Endothelial cell of umbilical vein (primary cell): ENCODE results near the gene CCNL2. TPM values are rescaled to one million over a fixed set of nuclear protein-coding genes. Genes with fewer than 3 reads are reported as not detected.
"Not testable (repeated sequence)": the region's sequence is repeated elsewhere in the genome, so short reads cannot be mapped to it uniquely, and the experiment has no call there.

ENCODE experiments used
- BruUV-seq: library from RNA; stranded (reverse); fragments of 400-500 nt; replicated peaks from 2 replicates; lab custom pipeline; 2021; lab: Mats Ljungman, UMichigan
- CTCF ChIA-PET: fragments of 300-600, 350-600 bp; sonication (Branson Sonifier 250); formaldehyde crosslinking; loops from one replicate; lab custom pipeline; 2021; ENCODE audit warnings: antibody characterized with exemption, inconsistent platforms; lab: Charles Lee
- POLR2A ChIA-PET: fragments of 300-600, 350-600 bp; sonication (Branson Sonifier 250); formaldehyde crosslinking; loops from one replicate; lab custom pipeline; 2021; ENCODE audit warnings: antibody characterized with exemption, inconsistent platforms; lab: Charles Lee
- DNase-seq: peaks from one replicate; pipeline ENCODE4 v3.0.0-alpha.2; 2011; ENCODE audit warnings: low read depth, low spot score
- FAIRE-seq: peaks from 2 replicates; lab custom pipeline; 2011; peaks lifted over from hg19 to GRCh38; lab: Jason Lieb, UNC
- H2AFZ ChIP-seq: 2 replicates; pipeline ENCODE4 v1.6.0; 2012; ENCODE audit warnings: low read depth, low read length, control low read depth, inconsistent platforms
- H3K27ac ChIP-seq: 2 replicates; pipeline ENCODE4 v1.5.1; 2011; ENCODE audit warnings: low read depth, mild to moderate bottlenecking, control low read depth, low read length, moderate library complexity; ENCODE audit not compliant: insufficient read depth
- H3K27me3 ChIP-seq, 2 experiments: 2 replicates each; pipeline versions ENCODE4 v1.6.0 to v1.6.1; 2011; ENCODE audit warnings: low read length in 2 of 2, mixed read lengths in 1 of 2; ENCODE audit not compliant: control insufficient read depth in 2 of 2, insufficient read depth in 2 of 2
- H3K36me3 ChIP-seq, 2 experiments: 2 replicates in 1 of 2; 3 replicates in 1 of 2; pipeline ENCODE4 v1.5.1; 2011; ENCODE audit warnings: low read length in 2 of 2, mild to moderate bottlenecking in 1 of 2, moderate library complexity in 1 of 2; ENCODE audit not compliant: control insufficient read depth in 2 of 2, insufficient read depth in 2 of 2; ENCODE audit errors: extremely low read depth in 1 of 2
- H3K4me1 ChIP-seq: 3 replicates; pipeline ENCODE4 v1.5.1; 2011; ENCODE audit warnings: mild to moderate bottlenecking, low read length; ENCODE audit not compliant: control insufficient read depth, insufficient read depth; ENCODE audit errors: extremely low read depth
- H3K4me2 ChIP-seq: 2 replicates; pipeline ENCODE4 v1.6.1; 2011; ENCODE audit warnings: low read length, control low read depth, mixed read lengths; ENCODE audit not compliant: insufficient read depth
- H3K4me3 ChIP-seq, 3 experiments: fragments of 200-600 bp in 1 of 3; sonication (generic), shearing (Covaris generic) in 1 of 3; replicated peaks in 1 of 3; 2 replicates each; pipeline ENCODE4 v1.5.1; 2011 to 2016; ENCODE audit warnings: control low read depth in 3 of 3, low read length in 3 of 3, mild to moderate bottlenecking in 2 of 3, inconsistent platforms in 1 of 3, low read depth in 1 of 3, moderate library complexity in 1 of 3; ENCODE audit not compliant: insufficient read depth in 1 of 3
- H3K79me2 ChIP-seq: 2 replicates; pipeline ENCODE4 v1.6.0; 2012; ENCODE audit warnings: low read length, inconsistent platforms; ENCODE audit not compliant: control insufficient read depth, insufficient read depth
- H3K9ac ChIP-seq: replicated peaks from 2 replicates; pipeline ENCODE3; 2011; ENCODE audit warnings: low read length, control low read depth; ENCODE audit not compliant: insufficient read depth; ENCODE audit errors: extremely low read depth
- H3K9me1 ChIP-seq: replicated peaks from 3 replicates; pipeline ENCODE4 v1.6.0; 2011; ENCODE audit warnings: mild to moderate bottlenecking, low read length; ENCODE audit not compliant: control insufficient read depth, insufficient read depth; ENCODE audit errors: extremely low read depth
- H3K9me3 ChIP-seq: replicated peaks from 2 replicates; pipeline ENCODE4 v1.5.1; 2012; ENCODE audit warnings: low read length, inconsistent platforms; ENCODE audit not compliant: control insufficient read depth, insufficient read depth
- H4K20me1 ChIP-seq: replicated peaks from 2 replicates; pipeline ENCODE3; 2011; ENCODE audit warnings: mild to moderate bottlenecking, low read length; ENCODE audit not compliant: control insufficient read depth, insufficient read depth; ENCODE audit errors: extremely low read depth
- EZH2 ChIP-seq: IDR thresholded peaks from 2 replicates; pipeline ENCODE4 v1.6.1; 2012; ENCODE audit warnings: borderline replicate concordance, low read depth, mild to moderate bottlenecking, moderate library complexity, low read length, inconsistent platforms; ENCODE audit not compliant: severe bottlenecking
- GATA2 ChIP-seq: IDR thresholded peaks from 2 replicates; pipeline ENCODE4 v1.7.0; 2011; ENCODE audit warnings: low read depth, mild to moderate bottlenecking, moderate library complexity, mixed read lengths, low read length; ENCODE audit not compliant: insufficient read length, insufficient read depth
- JUN ChIP-seq: IDR thresholded peaks from 2 replicates; pipeline ENCODE4 v1.6.1; 2011; ENCODE audit warnings: borderline replicate concordance, low read depth; ENCODE audit not compliant: insufficient read length, insufficient read depth
- dilution Hi-C: fragments of 300-500 bp; cut with MboI; formaldehyde crosslinking; loops from one replicate; pipeline ENCODE4 v1.15.0; 2019; ENCODE audit warnings: low sequenced_read_pairs; ENCODE audit not compliant: extremely low pct_ligation_motif_present
- intact Hi-C: fragments of 100-400 bp; cut with micrococcal nuclease; formaldehyde crosslinking; loops from one replicate; pipeline ENCODE4 v1.10.0; 2022
- polyA plus RNA-seq, 4 experiments: library from polyadenylated mRNA; depleted of rRNA in 3 of 4; stranded (reverse) in 3 of 4; unstranded in 1 of 4; fragments of >200 nt; gene quantifications; 2 replicates each; pipeline versions ENCODE4 v1.2.1 to v1.2.3, GENCODE V29; 2011 to 2012; ENCODE audit warnings: missing spikeins in 1 of 4
- total RNA-seq: library from RNA; stranded (reverse); gene quantifications from 2 replicates; pipeline ENCODE4 v1.2.3, GENCODE V29; 2021
- TF ChIP-seq, protein P1 (sequence below), 2 donors: IDR thresholded peaks; 1 replicate in 1 of 2; 2 replicates in 1 of 2; pipeline ENCODE4 v1.5.1; 2011; ENCODE audit warnings: low read length in 2 of 2, mild to moderate bottlenecking in 2 of 2, moderate library complexity in 2 of 2, control low read depth in 1 of 2, inconsistent platforms in 1 of 2, low read depth in 1 of 2; ENCODE audit not compliant: insufficient read depth in 1 of 2; ENCODE audit errors: extremely low read depth in 1 of 2
- TF ChIP-seq, protein P2 (sequence below): IDR thresholded peaks from 2 replicates; pipeline ENCODE4 v1.6.1; 2011; ENCODE audit not compliant: insufficient read depth, insufficient read length

The CCNL2 gene
- total and polyA plus RNA-seq, 2 donors (not counting 3 experiments of a cell fraction or from before 2014, with no cell fraction given): 188 to 209 TPM

DNA sequence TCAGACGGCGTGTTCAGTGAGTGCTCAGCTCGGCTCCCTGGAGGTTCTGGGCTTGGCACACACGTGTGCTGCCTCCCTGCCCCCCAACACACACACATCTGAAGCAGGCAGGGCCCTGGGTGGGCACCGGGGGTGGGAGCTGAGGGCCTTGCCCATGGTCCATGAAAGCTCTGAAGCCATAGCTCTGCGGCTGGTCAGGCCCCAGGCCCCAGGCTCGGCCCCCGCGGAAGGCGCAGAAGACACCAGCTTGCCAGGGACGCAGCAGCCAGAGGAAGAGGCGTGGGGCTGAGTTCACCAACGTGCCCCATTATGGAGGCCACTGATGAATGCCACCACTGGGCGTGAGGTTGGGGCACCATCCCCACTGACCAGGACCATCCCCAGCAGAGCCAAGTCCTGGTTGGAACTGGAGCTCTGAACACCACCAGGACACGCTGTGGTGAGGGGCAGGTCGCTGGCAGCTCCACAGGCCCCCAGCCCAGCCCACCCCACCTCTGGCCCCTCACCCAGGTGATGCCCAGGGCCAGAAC lies 28.3 kb downstream of the CCNL2 start:
- TF ChIP-seq, protein P1, sequence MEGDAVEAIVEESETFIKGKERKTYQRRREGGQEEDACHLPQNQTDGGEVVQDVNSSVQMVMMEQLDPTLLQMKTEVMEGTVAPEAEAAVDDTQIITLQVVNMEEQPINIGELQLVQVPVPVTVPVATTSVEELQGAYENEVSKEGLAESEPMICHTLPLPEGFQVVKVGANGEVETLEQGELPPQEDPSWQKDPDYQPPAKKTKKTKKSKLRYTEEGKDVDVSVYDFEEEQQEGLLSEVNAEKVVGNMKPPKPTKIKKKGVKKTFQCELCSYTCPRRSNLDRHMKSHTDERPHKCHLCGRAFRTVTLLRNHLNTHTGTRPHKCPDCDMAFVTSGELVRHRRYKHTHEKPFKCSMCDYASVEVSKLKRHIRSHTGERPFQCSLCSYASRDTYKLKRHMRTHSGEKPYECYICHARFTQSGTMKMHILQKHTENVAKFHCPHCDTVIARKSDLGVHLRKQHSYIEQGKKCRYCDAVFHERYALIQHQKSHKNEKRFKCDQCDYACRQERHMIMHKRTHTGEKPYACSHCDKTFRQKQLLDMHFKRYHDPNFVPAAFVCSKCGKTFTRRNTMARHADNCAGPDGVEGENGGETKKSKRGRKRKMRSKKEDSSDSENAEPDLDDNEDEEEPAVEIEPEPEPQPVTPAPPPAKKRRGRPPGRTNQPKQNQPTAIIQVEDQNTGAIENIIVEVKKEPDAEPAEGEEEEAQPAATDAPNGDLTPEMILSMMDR (IDR thresholded peaks at IDR 0.05; ENCODE audit: extremely low read depth in 1 of 2, insufficient read depth in 1 of 2, low read depth in 1 of 2, low read length in 2 of 2): no peak
- TF ChIP-seq EZH2 (no peak), JUN (no peak), GATA2 (no peak)
- TF ChIP-seq, protein P2, sequence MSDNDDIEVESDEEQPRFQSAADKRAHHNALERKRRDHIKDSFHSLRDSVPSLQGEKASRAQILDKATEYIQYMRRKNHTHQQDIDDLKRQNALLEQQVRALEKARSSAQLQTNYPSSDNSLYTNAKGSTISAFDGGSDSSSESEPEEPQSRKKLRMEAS: no peak

DNA sequence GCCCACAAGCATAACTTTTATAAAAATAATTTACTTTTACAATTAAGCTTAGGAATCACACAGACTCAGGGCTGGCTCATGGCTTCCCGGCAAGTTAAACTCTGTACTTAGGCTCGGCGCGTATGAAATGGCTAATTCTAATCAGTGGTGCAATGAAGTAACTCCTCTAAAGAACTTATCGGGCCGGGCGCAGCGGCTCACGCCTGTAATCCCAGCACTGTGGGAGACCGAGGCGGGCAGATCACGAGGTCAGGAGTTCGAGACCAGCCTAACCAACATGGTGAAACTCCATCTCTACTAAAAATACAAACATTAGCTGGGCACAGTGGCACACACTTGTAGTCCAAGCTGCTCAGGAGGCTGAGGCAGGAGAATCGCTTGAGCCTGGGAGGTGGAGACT lies 29.0 kb downstream of the CCNL2 start:
- BruUV-seq, H4K20me1 ChIP-seq, CTCF ChIA-PET, H3K4me3 ChIP-seq, H3K4me2 ChIP-seq, H3K27me3 ChIP-seq, H2AFZ ChIP-seq, H3K36me3 ChIP-seq, POLR2A ChIA-PET, FAIRE-seq, dilution Hi-C loops, H3K9me1 ChIP-seq, H3K9ac ChIP-seq, H3K27ac ChIP-seq, intact Hi-C loops, H3K9me3 ChIP-seq, DNase-seq: not testable (repeated sequence)
- peaks cover 13% of the 10 kb centered on the region for H3K4me1 ChIP-seq
- H3K79me2 ChIP-seq: peaks cover 19% of the 10 kb centered on the region

More for the DNA sequence above, 28.3 kb downstream of the CCNL2 start:
- H3K4me3 ChIP-seq: no peak overlapping the region
- H3K36me3 ChIP-seq: peaks cover 0 to 3% of the 10 kb centered on the region in 2 experiments
- H3K4me1 ChIP-seq: peaks cover 13% of the 10 kb centered on the region
- no peak for FAIRE-seq
- no peaks in the 10 kb centered on the region for H3K27me3 ChIP-seq
- BruUV-seq: no TSS peak
- ChIA-PET CTCF (interaction anchor here (1.1 to 2.4 kb wide), 4 partner anchors 17 to 60 kb away, joined by 3 to 8 read pairs (median 3); partner anchors contain the start of genes CCNL2 and DVL1), POLR2A (no interaction called here)
- H3K9me3 ChIP-seq: peaks cover 3% of the 10 kb centered on the region
- H3K4me2 ChIP-seq: no peak overlapping the region
- no peaks in the 10 kb centered on the region for H3K9me1 ChIP-seq
- DNase-seq: no peak
- H3K27ac ChIP-seq: no peak overlapping the region
- dilution Hi-C loops: no loop called here
- intact Hi-C loops: no loop called here
- no peak overlapping the region for H3K9ac ChIP-seq
- H3K79me2 ChIP-seq: peaks cover 19% of the 10 kb centered on the region
- no peak overlapping the region for H2AFZ ChIP-seq
- no peaks in the 10 kb centered on the region for H4K20me1 ChIP-seq
